ENCODE measurements around the gene SLFNL1. TPM values are rescaled to one million over a fixed set of nuclear protein-coding genes. Genes with fewer than 3 reads are reported as not detected.

The SLFNL1 gene
- total and polyA plus RNA-seq, 2 experiments from 2014 or later = 0.14 to 0.29 TPM

- TF ChIP-seq ETS1 (IDR thresholded peaks at IDR 0.05) = no peak
- no peak for TF ChIP-seq EZH2 (IDR thresholded peaks at IDR 0.05; ENCODE audit: low read depth, unreplicated experiment)
- TF ChIP-seq EZH2phosphoT487 (IDR thresholded peaks at IDR 0.05; ENCODE audit: unreplicated experiment) = no peak
- no peak for TF ChIP-seq CREB1 (CRISPR knock-in tag; IDR thresholded peaks at IDR 0.05; ENCODE audit: low read depth)
- no peak for TF ChIP-seq ZNF114 (CRISPR knock-in tag; IDR thresholded peaks at IDR 0.05)
- no peak for TF ChIP-seq NANOG (IDR thresholded peaks at IDR 0.05; ENCODE audit: borderline replicate concordance)
- TF ChIP-seq CTCF (conservative IDR thresholded peaks at IDR 0.05; ENCODE audit: low read depth in 2 of 2) = no peak
- no peak for TF ChIP-seq POLR2AphosphoS5 (IDR thresholded peaks at IDR 0.05; ENCODE audit: low read depth)
- no peak for TF ChIP-seq STAT1 (IDR thresholded peaks at IDR 0.05; ENCODE audit: unreplicated experiment)
These were observed 22.9 kb downstream of the SLFNL1 start (continued) for GRCh38 chr1:40998668-40999067.

- Mint-ChIP-seq H3K9me3 (no peaks in the 10 kb centered on the region; the same call in 2 of the 3 replicates), H3K4me1 (no peaks in the 10 kb centered on the region), H3K36me3 (ENCODE audit: low read depth) (peaks cover 95% of the 10 kb centered on the region), H3K27ac (no peak overlapping the region), H3K4me3 (no peak overlapping the region), H3K27me3 (ENCODE audit: insufficient read depth, low read depth, poor library complexity) (no peaks in the 10 kb centered on the region)
- H3K36me3 ChIP-seq (ENCODE audit: insufficient read depth) = peaks cover 79% of the 10 kb centered on the region
- H3K27ac ChIP-seq (ENCODE audit: low read depth) = no peak overlapping the region
- no peaks in the 10 kb centered on the region for H3K27me3 ChIP-seq (ENCODE audit: insufficient read depth)
- DNase-seq (ENCODE audit: low spot score) = no peak
- no peaks in the 10 kb centered on the region for H3K4me1 ChIP-seq (ENCODE audit: insufficient read depth)
- no peaks in the 10 kb centered on the region for H3K9me2 ChIP-seq (ENCODE audit: insufficient read depth)
- no peak for TF ChIP-seq EZH2 (IDR thresholded peaks at IDR 0.05; ENCODE audit: low read depth, unreplicated experiment)
- TF ChIP-seq EZH2phosphoT487 (IDR thresholded peaks at IDR 0.05; ENCODE audit: unreplicated experiment) = no peak
- TF ChIP-seq ETS1 (IDR thresholded peaks at IDR 0.05) = no peak
- no peak for TF ChIP-seq ZNF462 (CRISPR knock-in tag; IDR thresholded peaks at IDR 0.05)
- no peak for TF ChIP-seq POLR2AphosphoS5 (IDR thresholded peaks at IDR 0.05; ENCODE audit: low read depth)
- TF ChIP-seq STAT1 (IDR thresholded peaks at IDR 0.05; ENCODE audit: unreplicated experiment) = no peak
- TF ChIP-seq CREB1 (CRISPR knock-in tag; IDR thresholded peaks at IDR 0.05; ENCODE audit: low read depth) = no peak
- no peak overlapping the region for H2AFZ ChIP-seq
- H3K4me2 ChIP-seq = no peak overlapping the region
- H4K20me1 ChIP-seq (replicated peaks; ENCODE audit: insufficient read depth) = peaks cover 39% of the 10 kb centered on the region
- H3K79me2 ChIP-seq (replicated peaks; ENCODE audit: insufficient read depth) = peaks cover 46% of the 10 kb centered on the region
- no peaks in the 10 kb centered on the region for H3F3A ChIP-seq (replicated peaks; ENCODE audit: low read depth)
- ATAC-seq = no peak
- H3K4me3 ChIP-seq = no peak overlapping the region
These were observed 24.4 kb downstream of the SLFNL1 start for GRCh38 chr1:40997096-40997495.

All from GM23338 (cell line).